ENCODE measurements around the gene CBX7.

DNA sequence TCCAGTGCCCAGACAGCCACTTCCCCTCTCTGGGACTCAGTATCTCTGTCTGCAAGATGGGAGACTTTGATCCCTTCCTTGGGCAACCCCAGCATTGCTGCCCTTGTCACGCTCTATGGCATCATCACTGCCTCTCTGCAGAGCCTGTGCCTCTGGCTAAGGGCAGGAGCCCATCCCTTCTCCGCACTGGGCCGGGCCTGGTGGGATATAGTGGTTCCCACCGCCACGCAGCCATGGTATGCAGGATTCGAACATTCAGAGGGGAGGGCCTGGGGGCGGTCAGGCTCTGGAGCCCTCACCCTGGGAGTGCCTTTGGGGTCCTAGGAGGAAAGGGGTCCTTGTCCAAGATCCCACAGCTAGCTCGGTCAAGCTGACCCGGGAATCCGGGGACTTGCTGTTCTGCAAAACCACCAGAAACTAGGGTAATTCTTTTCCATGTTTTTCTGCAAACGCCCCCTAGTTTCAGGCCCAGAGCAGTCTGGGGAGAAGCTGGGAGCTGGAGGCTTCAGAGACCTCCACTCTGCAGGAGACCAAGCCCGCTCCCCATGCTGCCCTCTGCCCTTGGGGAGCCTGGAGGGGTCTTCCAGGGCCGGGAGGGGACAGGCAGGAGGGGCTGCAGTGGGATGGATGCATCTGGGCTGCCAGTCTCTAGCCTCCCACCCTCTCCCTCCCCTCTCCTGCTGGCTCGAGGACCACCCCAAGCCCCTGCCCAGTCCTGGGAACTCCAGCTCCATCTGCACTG, 24.4 kb upstream of the CBX7 start:
- TF ChIP-seq POLR2A (IDR thresholded peaks at IDR 0.05) (no peak), CTCF (IDR thresholded peaks at IDR 0.05) (no peak)

Data from Peyer's patch (tissue), 4 donors.